ENCODE data around the gene ERGIC1.

Gene ERGIC1

GRCh38 chr5:172853355-172853975 lies 19.4 kb downstream of the ERGIC1 start:
- no peaks in the 10 kb centered on the region for H3K9me3 ChIP-seq (ENCODE audit: insufficient read depth, low read depth, low read length)
- H3K4me1 ChIP-seq (ENCODE audit: insufficient read depth, low read length), result peaks cover 5% of the 10 kb centered on the region; the same call in 1 of the 2 replicates
- no peak overlapping the region for H3K27ac ChIP-seq (ENCODE audit: low read length)
- H3K9ac ChIP-seq (ENCODE audit: low read depth, low read length), result no peak overlapping the region
- no peak overlapping the region for H3K4me3 ChIP-seq (ENCODE audit: low read length)
- no peaks in the 10 kb centered on the region for H3K27me3 ChIP-seq (ENCODE audit: insufficient read depth, low read length)
- peaks cover 6% of the 10 kb centered on the region; the same call in 1 of the 2 replicates for H3K36me3 ChIP-seq (ENCODE audit: insufficient read depth, low read depth, low read length)

DNA sequence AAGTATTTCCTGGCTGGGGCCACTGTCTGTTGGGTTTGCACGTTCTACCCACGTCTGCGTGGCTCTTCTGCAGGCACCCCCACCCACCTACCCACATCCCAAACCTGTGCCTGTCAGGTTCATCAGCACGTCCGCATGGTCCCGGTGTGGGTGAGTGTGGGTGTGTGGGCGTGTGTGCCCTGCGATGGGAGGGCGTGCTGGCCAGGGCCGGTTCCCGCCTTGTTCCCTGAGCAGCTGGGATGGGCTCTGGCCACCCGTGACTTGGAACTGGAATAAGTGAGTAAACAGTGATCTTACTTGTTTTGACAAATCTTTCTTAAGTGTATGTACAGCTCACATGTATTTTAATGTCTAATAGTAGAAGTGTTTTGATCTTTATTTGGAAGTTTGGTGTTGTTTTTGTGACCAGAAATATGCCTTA lies 20.4 kb downstream of the ERGIC1 start:
- peaks cover 6% of the 10 kb centered on the region; the same call in 1 of the 2 replicates for H3K36me3 ChIP-seq (ENCODE audit: insufficient read depth, low read depth, low read length)
- H3K9ac ChIP-seq (ENCODE audit: low read depth, low read length), result no peak overlapping the region
- no peak overlapping the region for H3K27ac ChIP-seq (ENCODE audit: low read length)
- no peaks in the 10 kb centered on the region for H3K27me3 ChIP-seq (ENCODE audit: insufficient read depth, low read length)
- no peaks in the 10 kb centered on the region for H3K4me1 ChIP-seq (ENCODE audit: insufficient read depth, low read length)
- H3K9me3 ChIP-seq (ENCODE audit: insufficient read depth, low read depth, low read length), result no peaks in the 10 kb centered on the region
- no peak overlapping the region for H3K4me3 ChIP-seq (ENCODE audit: low read length)

GRCh38 chr5:172854971-172855370 lies 20.9 kb downstream of the ERGIC1 start:
- Histone ChIP-seq H3K27me3 (ENCODE audit: insufficient read depth, low read length) (no peaks in the 10 kb centered on the region), H3K4me1 (ENCODE audit: insufficient read depth, low read length) (no peaks in the 10 kb centered on the region), H3K27ac (ENCODE audit: low read length) (no peak overlapping the region), H3K9me3 (ENCODE audit: insufficient read depth, low read depth, low read length) (no peaks in the 10 kb centered on the region), H3K4me3 (ENCODE audit: low read length) (no peak overlapping the region), H3K36me3 (ENCODE audit: insufficient read depth, low read depth, low read length) (peaks cover 6% of the 10 kb centered on the region; the same call in 1 of the 2 replicates), H3K9ac (ENCODE audit: low read depth, low read length) (no peak overlapping the region)

GRCh38 chr5:172855597-172856292 lies 21.7 kb downstream of the ERGIC1 start:
- no peaks in the 10 kb centered on the region for H3K4me1 ChIP-seq (ENCODE audit: insufficient read depth, low read length)
- peaks cover 6% of the 10 kb centered on the region; the same call in 1 of the 2 replicates for H3K36me3 ChIP-seq (ENCODE audit: insufficient read depth, low read depth, low read length)
- H3K9ac ChIP-seq (ENCODE audit: low read depth, low read length), result no peak overlapping the region
- no peaks in the 10 kb centered on the region for H3K9me3 ChIP-seq (ENCODE audit: insufficient read depth, low read depth, low read length)
- H3K27me3 ChIP-seq (ENCODE audit: insufficient read depth, low read length), result no peaks in the 10 kb centered on the region
- H3K4me3 ChIP-seq (ENCODE audit: low read length), result no peak overlapping the region
- H3K27ac ChIP-seq (ENCODE audit: low read length), result no peak overlapping the region

DNA sequence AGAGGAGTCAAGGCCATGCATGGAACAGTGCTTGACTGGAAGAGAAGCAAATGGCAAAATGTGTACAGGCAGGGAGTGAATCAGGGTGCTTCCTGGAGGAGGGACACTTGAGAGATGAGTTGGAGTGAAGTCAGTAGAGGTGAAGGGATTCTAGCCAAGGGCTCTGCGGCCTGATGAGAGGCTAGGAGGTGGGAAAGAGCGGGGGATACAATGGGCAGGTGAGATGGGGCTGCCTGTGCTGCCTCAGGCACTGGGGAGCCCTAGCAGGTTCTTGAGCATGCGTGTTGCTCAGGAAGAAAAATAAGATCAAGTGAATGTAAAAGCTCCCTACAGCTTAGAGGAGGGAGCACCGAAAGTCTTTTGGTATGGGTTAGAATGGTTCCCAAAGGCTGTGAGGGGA lies 22.3 kb downstream of the ERGIC1 start:
- Histone ChIP-seq H3K9me3 (ENCODE audit: insufficient read depth, low read depth, low read length) (no peaks in the 10 kb centered on the region), H3K4me1 (ENCODE audit: insufficient read depth, low read length) (no peaks in the 10 kb centered on the region), H3K9ac (ENCODE audit: low read depth, low read length) (no peak overlapping the region), H3K4me3 (ENCODE audit: low read length) (no peak overlapping the region), H3K27me3 (ENCODE audit: insufficient read depth, low read length) (no peaks in the 10 kb centered on the region), H3K27ac (ENCODE audit: low read length) (no peak overlapping the region), H3K36me3 (ENCODE audit: insufficient read depth, low read depth, low read length) (peaks cover 6% of the 10 kb centered on the region; the same call in 1 of the 2 replicates)

- Histone ChIP-seq H3K4me3 (ENCODE audit: low read length) (no peak overlapping the region), H3K27me3 (ENCODE audit: insufficient read depth, low read length) (no peaks in the 10 kb centered on the region), H3K9ac (ENCODE audit: low read depth, low read length) (no peak overlapping the region), H3K36me3 (ENCODE audit: insufficient read depth, low read depth, low read length) (peaks cover 6% of the 10 kb centered on the region; the same call in 1 of the 2 replicates), H3K4me1 (ENCODE audit: insufficient read depth, low read length) (no peaks in the 10 kb centered on the region), H3K9me3 (ENCODE audit: insufficient read depth, low read depth, low read length) (no peaks in the 10 kb centered on the region), H3K27ac (ENCODE audit: low read length) (no peak overlapping the region)
Observed at GRCh38 chr5:172857982-172858381, 23.9 kb downstream of the ERGIC1 start.

DNA sequence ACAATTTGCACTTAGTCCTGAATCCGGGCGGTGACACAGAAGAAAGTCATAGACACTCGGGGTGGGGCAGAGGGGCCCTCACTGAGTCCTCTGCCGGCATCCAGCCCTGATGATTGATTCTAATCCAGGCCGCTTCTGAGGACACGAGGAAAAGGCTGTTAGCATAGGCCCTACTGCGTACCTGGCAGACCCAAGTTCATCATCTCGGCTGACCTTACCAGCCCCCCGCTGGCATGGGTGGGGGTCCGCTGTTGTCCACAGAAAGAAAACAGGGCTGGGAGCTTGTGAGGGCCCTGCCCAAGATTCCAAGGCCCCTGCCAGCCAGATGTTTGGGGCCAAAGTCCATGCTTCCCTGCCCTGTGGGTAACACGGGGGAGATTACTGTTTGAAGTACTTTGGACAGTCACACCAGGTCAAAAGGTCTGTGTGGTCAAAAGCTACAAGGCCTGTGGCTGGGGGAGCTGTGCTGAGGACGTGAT lies 24.5 kb downstream of the ERGIC1 start:
- H3K27ac ChIP-seq (ENCODE audit: low read length), result no peak overlapping the region
- peaks cover 6% of the 10 kb centered on the region; the same call in 1 of the 2 replicates for H3K36me3 ChIP-seq (ENCODE audit: insufficient read depth, low read depth, low read length)

DNA sequence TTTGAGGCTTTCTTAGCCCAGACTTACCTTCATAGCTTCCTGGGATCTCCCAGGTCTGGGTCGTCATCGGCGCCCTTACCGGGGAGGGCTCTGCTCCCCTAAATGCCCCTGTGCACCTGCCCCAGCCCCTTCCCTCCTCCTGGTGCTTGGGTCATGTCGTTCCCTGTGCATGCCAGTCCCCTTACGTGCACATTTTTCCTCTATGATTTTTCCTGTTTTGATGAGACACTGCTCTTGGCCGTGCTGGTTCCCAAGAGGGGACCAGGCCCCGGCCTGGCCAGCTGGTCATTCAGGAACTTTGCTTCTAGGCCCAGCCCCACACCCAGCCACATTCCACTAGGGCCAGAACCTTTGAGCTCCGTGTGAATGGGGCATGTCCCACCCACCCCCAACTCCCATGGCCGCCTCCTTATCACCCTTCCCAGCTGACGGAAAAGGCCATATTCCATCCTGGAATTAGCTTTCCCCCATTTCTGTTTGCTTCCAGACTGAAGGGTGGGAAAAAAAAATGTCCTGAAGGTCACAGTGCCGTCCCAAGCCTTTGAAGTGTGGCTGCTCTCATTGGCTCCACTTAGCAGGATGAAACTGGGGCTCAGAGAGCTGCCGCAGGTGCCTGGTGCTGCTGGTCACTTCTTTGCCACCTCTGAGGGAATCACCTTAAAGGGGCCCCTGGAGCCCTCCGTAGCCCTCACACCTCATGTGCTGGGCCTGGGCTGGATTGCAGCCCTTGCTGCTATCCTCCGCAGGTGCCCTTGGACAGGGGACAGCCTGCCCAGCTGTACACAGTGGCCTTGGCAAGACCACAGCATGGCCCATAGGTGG lies 25.1 kb downstream of the ERGIC1 start:
- Histone ChIP-seq H3K9ac (ENCODE audit: low read depth, low read length) (no peak overlapping the region), H3K4me3 (ENCODE audit: low read length) (no peak overlapping the region), H3K36me3 (ENCODE audit: insufficient read depth, low read depth, low read length) (peaks cover 6% of the 10 kb centered on the region; the same call in 1 of the 2 replicates), H3K27me3 (ENCODE audit: insufficient read depth, low read length) (no peaks in the 10 kb centered on the region), H3K27ac (ENCODE audit: low read length) (no peak overlapping the region), H3K9me3 (ENCODE audit: insufficient read depth, low read depth, low read length) (no peaks in the 10 kb centered on the region), H3K4me1 (ENCODE audit: insufficient read depth, low read length) (no peaks in the 10 kb centered on the region)

More for the DNA sequence above, 24.5 kb downstream of the ERGIC1 start:
- H3K27me3 ChIP-seq (ENCODE audit: insufficient read depth, low read length), result no peaks in the 10 kb centered on the region
- H3K4me3 ChIP-seq (ENCODE audit: low read length), result no peak overlapping the region
- H3K9me3 ChIP-seq (ENCODE audit: insufficient read depth, low read depth, low read length), result no peaks in the 10 kb centered on the region
- H3K4me1 ChIP-seq (ENCODE audit: insufficient read depth, low read length), result no peaks in the 10 kb centered on the region
- no peak overlapping the region for H3K9ac ChIP-seq (ENCODE audit: low read depth, low read length)

DNA sequence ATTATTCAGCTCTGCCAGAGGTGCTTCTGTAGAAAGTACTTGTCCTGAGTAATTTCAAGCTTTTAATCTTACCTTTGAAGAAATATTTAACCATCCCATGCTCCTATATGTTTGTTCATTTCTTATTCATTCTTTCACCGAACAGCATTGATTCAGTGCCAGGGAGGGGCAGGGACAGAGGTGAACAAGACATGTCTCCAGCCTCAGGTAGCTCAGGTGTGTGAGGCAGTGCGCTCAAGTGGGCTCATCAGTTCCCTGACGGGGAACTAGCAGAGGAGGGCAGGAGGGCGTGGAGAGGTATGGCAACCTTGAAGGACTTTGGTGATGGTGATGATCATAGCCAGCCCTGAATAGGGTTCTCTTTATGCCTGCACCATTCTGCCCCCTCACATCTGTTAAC lies 25.9 kb downstream of the ERGIC1 start:
- Histone ChIP-seq H3K36me3 (ENCODE audit: insufficient read depth, low read depth, low read length) (0 out of 2 replicates have a peak, but pooled peaks cover 6% of the 10 kb centered on the region), H3K27me3 (ENCODE audit: insufficient read depth, low read length) (no peaks in the 10 kb centered on the region), H3K9me3 (ENCODE audit: insufficient read depth, low read depth, low read length) (no peaks in the 10 kb centered on the region), H3K4me3 (ENCODE audit: low read length) (no peak overlapping the region), H3K27ac (ENCODE audit: low read length) (no peak overlapping the region), H3K4me1 (ENCODE audit: insufficient read depth, low read length) (no peaks in the 10 kb centered on the region), H3K9ac (ENCODE audit: low read depth, low read length) (no peak overlapping the region)

DNA sequence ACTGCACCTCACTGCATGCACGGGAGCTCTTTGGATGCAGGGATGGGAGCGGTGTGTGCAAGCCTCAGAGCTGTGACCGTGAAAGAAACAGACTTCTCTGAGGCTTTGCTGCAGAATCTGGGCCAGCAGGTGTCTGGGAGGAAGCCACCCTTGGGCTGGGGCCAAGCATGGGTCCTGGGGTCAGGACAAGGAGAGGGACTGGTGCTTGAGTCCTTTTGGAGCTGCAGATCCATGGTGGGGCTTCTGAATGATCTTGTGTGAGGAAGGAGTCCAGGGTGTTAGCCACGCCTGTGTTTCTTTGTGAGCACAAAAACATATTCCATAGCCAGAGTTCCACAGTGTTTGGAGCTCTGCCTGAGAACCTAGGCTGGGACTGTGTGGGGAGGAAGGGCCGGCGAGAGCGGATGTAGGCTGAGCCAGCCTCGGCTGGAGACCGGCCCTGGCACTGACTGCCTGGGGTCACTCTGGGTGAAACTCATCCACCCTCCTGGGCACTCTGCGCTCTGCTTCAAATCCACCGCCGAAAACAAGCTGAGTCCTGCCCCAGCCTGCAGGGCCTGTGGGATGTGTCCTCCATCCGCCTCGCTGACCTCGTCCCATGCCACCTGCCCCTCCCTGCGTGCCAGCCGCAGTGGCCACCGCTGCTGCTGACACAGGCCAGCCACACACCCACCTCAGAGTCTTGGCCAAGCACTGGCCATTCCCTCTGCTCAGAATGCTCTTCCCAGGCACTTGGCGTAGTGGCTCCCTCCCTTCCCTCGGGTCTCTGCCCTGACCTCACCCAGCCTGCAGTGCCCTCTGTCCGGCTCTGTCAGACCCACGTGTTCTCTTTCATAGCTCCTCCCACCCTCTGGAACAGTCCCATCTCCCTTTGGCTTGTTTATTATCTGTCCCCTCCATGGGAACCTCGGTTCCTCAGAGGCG lies 26.7 kb downstream of the ERGIC1 start:
- Histone ChIP-seq H3K4me1 (ENCODE audit: insufficient read depth, low read length) (no peaks in the 10 kb centered on the region; the same call in 1 of the 2 replicates), H3K36me3 (ENCODE audit: insufficient read depth, low read depth, low read length) (0 out of 2 replicates have a peak, but pooled peaks cover 6% of the 10 kb centered on the region)

More for the DNA sequence above, 26.7 kb downstream of the ERGIC1 start:
- Histone ChIP-seq H3K27ac (ENCODE audit: low read length) (no peak overlapping the region), H3K9ac (ENCODE audit: low read depth, low read length) (no peak overlapping the region), H3K4me3 (ENCODE audit: low read length) (no peak overlapping the region), H3K9me3 (ENCODE audit: insufficient read depth, low read depth, low read length) (no peaks in the 10 kb centered on the region), H3K27me3 (ENCODE audit: insufficient read depth, low read length) (no peaks in the 10 kb centered on the region)
